Panc1 (cell line): ENCODE measurements around the gene SCAANT1.

Experiments
- CTCF ChIP-seq: fragments of 450-650 bp; IDR thresholded peaks from 2 replicates; pipeline ENCODE4 v1.5.1; 2017; ENCODE audit warnings: mild to moderate bottlenecking
- POLR2AphosphoS5 ChIP-seq: IDR thresholded peaks from 2 replicates; pipeline ENCODE4 v1.6.1; 2012; ENCODE audit warnings: mild to moderate bottlenecking, low read depth, low read length, moderate library complexity
- REST ChIP-seq, 2 experiments: IDR thresholded peaks; 2 replicates each; pipeline ENCODE4 v1.6.1; 2011 to 2012; ENCODE audit warnings: low read depth in 2 of 2, control low read depth in 1 of 2, low read length in 1 of 2, mild to moderate bottlenecking in 1 of 2, moderate library complexity in 1 of 2; ENCODE audit not compliant: insufficient read depth in 1 of 2
- SIN3A ChIP-seq: IDR thresholded peaks from 2 replicates; pipeline ENCODE4 v1.6.1; 2012; ENCODE audit warnings: low read depth, mild to moderate bottlenecking, low read length, moderate library complexity, borderline replicate concordance; ENCODE audit not compliant: insufficient read depth
- TCF7L2 ChIP-seq: IDR thresholded peaks from 2 replicates; pipeline ENCODE4 v1.6.1; 2011; ENCODE audit warnings: mild to moderate bottlenecking, low read depth, low read length, inconsistent platforms

GRCh38 chr3:63936925-63937324, 24.7 kb upstream of the SCAANT1 start:
- no peak for TF ChIP-seq CTCF
- TF ChIP-seq SIN3A, result no peak
- no peak for TF ChIP-seq POLR2AphosphoS5
- no peak for TF ChIP-seq REST (IDR thresholded peaks at IDR 0.05; ENCODE audit: insufficient read depth in 1 of 2, low read depth in 2 of 2, low read length in 1 of 2)
- no peak for TF ChIP-seq TCF7L2
